ENCODE results near the gene COIL. TPM values are rescaled to one million over a fixed set of nuclear protein-coding genes. Genes with fewer than 3 reads are reported as not detected.
A peak's percentile ranks its signal among the peaks of the same experiment; 100 is the strongest.

Gene COIL
- polyA plus RNA-seq, 3 donors, result 3.0 to 6.6 (median 5.3) TPM

- Histone ChIP-seq H3K9me3 (replicated peaks in 1 of 2; ENCODE audit: control insufficient read depth in 1 of 2, insufficient read depth in 1 of 2, low read length in 2 of 2) (no peaks in the 10 kb centered on the region), H3K27me3 (ENCODE audit: control insufficient read depth in 2 of 2, insufficient read depth in 2 of 2, low read length in 2 of 2) (no peaks in the 10 kb centered on the region), H3K4me1 (ENCODE audit: control insufficient read depth in 1 of 2, insufficient read depth in 2 of 2, low read length in 2 of 2) (peaks cover 24 to 27% of the 10 kb centered on the region in 2 donors), H4K20me1 (ENCODE audit: insufficient read depth, low read length) (peaks cover 21% of the 10 kb centered on the region), H3K4me3 (replicated peaks in 1 of 3; ENCODE audit: low read depth in 2 of 3, low read length in 3 of 3) (no peak overlapping the region), H3K36me3 (replicated peaks in 1 of 2; ENCODE audit: control insufficient read depth in 1 of 2, insufficient read depth in 2 of 2, low read length in 2 of 2) (peaks cover 30 to 35% of the 10 kb centered on the region in 2 donors), H3K9ac (ENCODE audit: insufficient read depth, low read length, poor library complexity, severe bottlenecking) (no peak overlapping the region), H2AFZ (ENCODE audit: insufficient read depth, low read depth, low read length, poor library complexity, severe bottlenecking) (no peak overlapping the region), H3K79me2 (ENCODE audit: insufficient read depth, low read length) (no peaks in the 10 kb centered on the region), H3K4me2 (replicated peaks; ENCODE audit: extremely low read depth, low read length, poor library complexity, severe bottlenecking) (no peak overlapping the region), H3K27ac (ENCODE audit: low read depth in 1 of 2, low read length in 2 of 2) (no peak overlapping the region)
- no peak overlapping the region for H3K27ac Mint-ChIP-seq
- 89% methylated on average over 1 of the region's 2 CpGs for WGBS (ENCODE audit: insufficient coverage)
- peaks cover 26% of the 10 kb centered on the region for H3K4me1 Mint-ChIP-seq
- peaks cover 31 to 35% of the 10 kb centered on the region in 2 donors for H3K36me3 Mint-ChIP-seq
- DNase-seq, result no peak
- H3K27me3 Mint-ChIP-seq (ENCODE audit: low read depth in 3 of 3), result peaks cover 0 to 7% (median 5%) of the 10 kb centered on the region in 3 donors
- no peaks in the 10 kb centered on the region for H3K9me3 Mint-ChIP-seq
- intact Hi-C loops (cut with micrococcal nuclease), result loop anchor here in 1 of 2 donors (10.0 kb wide), 1 partner anchor 76 kb away; the partner anchor contains the start of gene AKAP1
- no peak overlapping the region for H3K4me3 Mint-ChIP-seq
- no peak for TF ChIP-seq CTCF (IDR thresholded peaks at IDR 0.05)
Observed at GRCh38 chr17:57008958-57009357, 48.1 kb upstream of the COIL start.

GRCh38 chr17:57006040-57006439, 45.2 kb upstream of the COIL start:
- DNase-seq, result no peak
- Histone ChIP-seq H3K27me3 (ENCODE audit: control insufficient read depth in 2 of 2, insufficient read depth in 2 of 2, low read length in 2 of 2) (no peaks in the 10 kb centered on the region), H3K4me1 (ENCODE audit: control insufficient read depth in 1 of 2, insufficient read depth in 2 of 2, low read length in 2 of 2) (peaks cover 26 to 33% of the 10 kb centered on the region in 2 donors), H4K20me1 (ENCODE audit: insufficient read depth, low read length) (peaks cover 34% of the 10 kb centered on the region), H2AFZ (ENCODE audit: insufficient read depth, low read depth, low read length, poor library complexity, severe bottlenecking) (no peak overlapping the region), H3K79me2 (ENCODE audit: insufficient read depth, low read length) (no peaks in the 10 kb centered on the region), H3K4me2 (replicated peaks; ENCODE audit: extremely low read depth, low read length, poor library complexity, severe bottlenecking) (no peak overlapping the region), H3K36me3 (replicated peaks in 1 of 2; ENCODE audit: control insufficient read depth in 1 of 2, insufficient read depth in 2 of 2, low read length in 2 of 2) (peaks cover 59 to 64% of the 10 kb centered on the region in 2 donors), H3K27ac (ENCODE audit: low read depth in 1 of 2, low read length in 2 of 2) (peak overlapping the region in 1 of 2 donors; percentile 38), H3K9me3 (replicated peaks in 1 of 2; ENCODE audit: control insufficient read depth in 1 of 2, insufficient read depth in 1 of 2, low read length in 2 of 2) (no peaks in the 10 kb centered on the region), H3K4me3 (replicated peaks in 1 of 3; ENCODE audit: low read depth in 2 of 3, low read length in 3 of 3) (no peak overlapping the region), H3K9ac (ENCODE audit: insufficient read depth, low read length, poor library complexity, severe bottlenecking) (no peak overlapping the region)
- WGBS (ENCODE audit: insufficient coverage), result 20% methylated on average over 1 of the region's 2 CpGs
- H3K4me3 Mint-ChIP-seq, result no peak overlapping the region
- TF ChIP-seq CTCF (IDR thresholded peaks at IDR 0.05), result no peak
- intact Hi-C loops (cut with micrococcal nuclease), result loop anchor here in 1 of 2 donors (10.0 kb wide), 1 partner anchor 79 kb away; the partner anchor contains the start of gene AKAP1
- H3K9me3 Mint-ChIP-seq, result no peaks in the 10 kb centered on the region
- peaks cover 38% of the 10 kb centered on the region for H3K4me1 Mint-ChIP-seq
- H3K27me3 Mint-ChIP-seq (ENCODE audit: low read depth in 3 of 3), result peaks cover 0 to 4% (median 3%) of the 10 kb centered on the region in 3 donors
- peaks cover 58 to 64% of the 10 kb centered on the region in 2 donors for H3K36me3 Mint-ChIP-seq
- H3K27ac Mint-ChIP-seq, result peak overlapping the region in 6 of 7 donors; percentile 13 to 50 (median 31)
